MCF 10A (cell line): ENCODE data around the gene CACNA1H. TPM values are rescaled to one million over a fixed set of nuclear protein-coding genes. Genes with fewer than 3 reads are reported as not detected.

Experiments
- BruUV-seq: library from RNA; stranded (reverse); fragments of 400-500 nt; replicated peaks from 2 replicates; lab custom pipeline; 2021; lab: Mats Ljungman, UMichigan
- CTCF ChIA-PET: fragments of 300-600 bp; sonication (Branson Sonifier 250); formaldehyde crosslinking; extraction: SDS; loops from one replicate; lab custom pipeline; 2021; ENCODE audit warnings: antibody characterized with exemption, inconsistent platforms; lab: Yijun Ruan, JAX
- POLR2A ChIA-PET: fragments of 300-600, 350-650 bp; sonication (Branson Sonifier 250); formaldehyde crosslinking; extraction: SDS; loops from one replicate; lab custom pipeline; 2020; ENCODE audit warnings: antibody characterized with exemption, inconsistent platforms; lab: Yijun Ruan, JAX
- DNase-seq: peaks from one replicate; pipeline ENCODE4 v3.0.0-alpha.2; 2018; ENCODE audit not compliant: unreplicated experiment
- H3K27ac Mint-ChIP-seq: one replicate; pipeline ENCODE4 v1.8.0; 2022; ENCODE audit warnings: mild to moderate bottlenecking, low read depth, mixed read lengths; ENCODE audit not compliant: unreplicated experiment
- H3K27me3 Mint-ChIP-seq: one replicate; pipeline ENCODE4 v1.8.0; 2022; ENCODE audit warnings: mixed read lengths; ENCODE audit not compliant: insufficient read depth, unreplicated experiment
- H3K36me3 Mint-ChIP-seq: one replicate; pipeline ENCODE4 v1.8.0; 2022; ENCODE audit warnings: mild to moderate bottlenecking, moderate library complexity, mixed read lengths; ENCODE audit not compliant: insufficient read depth, unreplicated experiment
- H3K4me1 Mint-ChIP-seq: one replicate; pipeline ENCODE4 v1.8.0; 2022; ENCODE audit warnings: mixed read lengths; ENCODE audit not compliant: insufficient read depth, unreplicated experiment
- H3K4me3 Mint-ChIP-seq: one replicate; pipeline ENCODE4 v1.8.0; 2022; ENCODE audit warnings: mild to moderate bottlenecking, moderate library complexity, mixed read lengths; ENCODE audit not compliant: unreplicated experiment
- H3K9me3 Mint-ChIP-seq: one replicate; pipeline ENCODE4 v1.8.0; 2022; ENCODE audit warnings: mixed read lengths; ENCODE audit not compliant: unreplicated experiment
- CTCF ChIP-seq: fragments of 200-600 bp; IDR thresholded peaks from one replicate; pipeline ENCODE4 v1.8.0; 2022; ENCODE audit warnings: antibody characterized with exemption, mild to moderate bottlenecking; ENCODE audit not compliant: unreplicated experiment
- intact Hi-C: fragments of 100-400 bp; cut with micrococcal nuclease; formaldehyde crosslinking; loops from 2 replicates; pipeline ENCODE4 v1.14.1; 2022
- total RNA-seq: library from RNA; stranded (reverse); gene quantifications from 2 replicates; pipeline ENCODE4 v1.2.3, GENCODE V29; 2022

Gene CACNA1H
- total RNA-seq, 1 experiment from 2014 or later = not detected

GRCh38 chr16:1218930-1219611 lies 66.2 kb downstream of the CACNA1H start:
- CTCF ChIA-PET = no interaction called here

GRCh38 chr16:1220098-1220728 lies 67.3 kb downstream of the CACNA1H start:
- ChIA-PET POLR2A (no interaction called here), CTCF (interaction anchor here (0.5 kb wide), 1 partner anchor 113 kb away, joined by 3 read pairs; no protein-coding TSS in a partner anchor)
- no peaks in the 10 kb centered on the region for H3K9me3 Mint-ChIP-seq
- no peak overlapping the region for H3K27ac Mint-ChIP-seq
- TF ChIP-seq CTCF = no peak
- no TSS peak for BruUV-seq
- no peak for DNase-seq
- H3K27me3 Mint-ChIP-seq = peaks cover 59% of the 10 kb centered on the region
- no peak overlapping the region for H3K4me3 Mint-ChIP-seq
- intact Hi-C loops = no loop called here
- peaks cover 5% of the 10 kb centered on the region for H3K4me1 Mint-ChIP-seq
- no peaks in the 10 kb centered on the region for H3K36me3 Mint-ChIP-seq

More at GRCh38 chr16:1218930-1219611, 66.2 kb downstream of the CACNA1H start:
- no peaks in the 10 kb centered on the region for H3K36me3 Mint-ChIP-seq
- BruUV-seq = no TSS peak
- no peaks in the 10 kb centered on the region for H3K9me3 Mint-ChIP-seq
- H3K4me3 Mint-ChIP-seq = no peak overlapping the region
- no peak for DNase-seq
- POLR2A ChIA-PET = no interaction called here
- intact Hi-C loops = no loop called here
- peaks cover 59% of the 10 kb centered on the region for H3K27me3 Mint-ChIP-seq
- no peak overlapping the region for H3K27ac Mint-ChIP-seq
- peaks cover 5% of the 10 kb centered on the region for H3K4me1 Mint-ChIP-seq
- no peak for TF ChIP-seq CTCF

DNA sequence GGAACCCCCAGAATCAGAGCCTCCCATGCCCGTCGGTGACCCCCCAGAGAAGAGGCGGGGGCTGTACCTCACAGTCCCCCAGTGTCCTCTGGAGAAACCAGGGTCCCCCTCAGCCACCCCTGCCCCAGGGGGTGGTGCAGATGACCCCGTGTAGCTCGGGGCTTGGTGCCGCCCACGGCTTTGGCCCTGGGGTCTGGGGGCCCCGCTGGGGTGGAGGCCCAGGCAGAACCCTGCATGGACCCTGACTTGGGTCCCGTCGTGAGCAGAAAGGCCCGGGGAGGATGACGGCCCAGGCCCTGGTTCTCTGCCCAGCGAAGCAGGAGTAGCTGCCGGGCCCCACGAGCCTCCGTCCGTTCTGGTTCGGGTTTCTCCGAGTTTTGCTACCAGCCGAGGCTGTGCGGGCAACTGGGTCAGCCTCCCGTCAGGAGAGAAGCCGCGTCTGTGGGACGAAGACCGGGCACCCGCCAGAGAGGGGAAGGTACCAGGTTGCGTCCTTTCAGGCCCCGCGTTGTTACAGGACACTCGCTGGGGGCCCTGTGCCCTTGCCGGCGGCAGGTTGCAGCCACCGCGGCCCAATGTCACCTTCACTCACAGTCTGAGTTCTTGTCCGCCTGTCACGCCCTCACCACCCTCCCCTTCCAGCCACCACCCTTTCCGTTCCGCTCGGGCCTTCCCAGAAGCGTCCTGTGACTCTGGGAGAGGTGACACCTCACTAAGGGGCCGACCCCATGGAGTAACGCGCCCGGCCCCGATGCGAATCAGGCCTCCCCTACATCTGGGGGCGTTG lies 68.1 kb downstream of the CACNA1H start:
- POLR2A ChIA-PET = no interaction called here
- CTCF ChIA-PET = interaction anchor here (0.5 kb wide), 1 partner anchor 114 kb away, joined by 3 read pairs; no protein-coding TSS in a partner anchor
- TF ChIP-seq CTCF = no peak
- H3K4me1 Mint-ChIP-seq = peaks cover 5% of the 10 kb centered on the region
- no peak overlapping the region for H3K4me3 Mint-ChIP-seq
- BruUV-seq = no TSS peak
- no peaks in the 10 kb centered on the region for H3K36me3 Mint-ChIP-seq
- intact Hi-C loops = no loop called here
- H3K27ac Mint-ChIP-seq = no peak overlapping the region
- no peaks in the 10 kb centered on the region for H3K9me3 Mint-ChIP-seq
- DNase-seq = no peak
- peaks cover 59% of the 10 kb centered on the region for H3K27me3 Mint-ChIP-seq
